Nephron (organoid): Measurements from ENCODE around the gene CD1C.

Experiments used
- H3K27ac Mint-ChIP-seq, 3 experiments: 2 replicates each; pipeline ENCODE4 v1.8.0; 2020; ENCODE audit warnings: mixed read lengths in 3 of 3, mild to moderate bottlenecking in 2 of 3, moderate library complexity in 1 of 3
- H3K27me3 Mint-ChIP-seq: 2 replicates; pipeline ENCODE4 v1.8.0; 2021; ENCODE audit warnings: low read depth, mild to moderate bottlenecking, moderate library complexity, mixed read lengths
- H3K36me3 Mint-ChIP-seq: 2 replicates; pipeline ENCODE4 v1.8.0; 2020; ENCODE audit warnings: low read depth, mixed read lengths
- H3K4me1 Mint-ChIP-seq: 2 replicates; pipeline ENCODE4 v1.8.0; 2020; ENCODE audit warnings: mixed read lengths
- H3K4me3 Mint-ChIP-seq, 3 experiments: 2 replicates each; pipeline ENCODE4 v1.8.0; 2020; ENCODE audit warnings: mild to moderate bottlenecking in 3 of 3, mixed read lengths in 3 of 3, moderate library complexity in 2 of 3
- H3K9me3 Mint-ChIP-seq: 2 replicates; pipeline ENCODE4 v1.8.0; 2020; ENCODE audit warnings: mixed read lengths
- CTCF ChIP-seq, 3 experiments: fragments of 200-600 bp; sonication (generic); IDR thresholded peaks; one replicate each; pipeline ENCODE4 v1.5.0; 2021; ENCODE audit warnings: antibody characterized with exemption in 3 of 3; ENCODE audit not compliant: unreplicated experiment in 3 of 3

CD1C gene

GRCh38 chr1:158329300-158329699 lies 39.6 kb downstream of the CD1C start:
- no peaks in the 10 kb centered on the region for H3K4me1 Mint-ChIP-seq
- no peak for TF ChIP-seq CTCF (IDR thresholded peaks at IDR 0.05; ENCODE audit: unreplicated experiment in 3 of 3)
- no peaks in the 10 kb centered on the region for H3K9me3 Mint-ChIP-seq
- H3K27me3 Mint-ChIP-seq, result no peaks in the 10 kb centered on the region
- H3K36me3 Mint-ChIP-seq, result no peaks in the 10 kb centered on the region
- no peak overlapping the region for H3K4me3 Mint-ChIP-seq
- no peak overlapping the region for H3K27ac Mint-ChIP-seq

GRCh38 chr1:158329733-158330132 lies 40.0 kb downstream of the CD1C start:
- no peaks in the 10 kb centered on the region for H3K4me1 Mint-ChIP-seq
- H3K36me3 Mint-ChIP-seq, result no peaks in the 10 kb centered on the region
- no peak for TF ChIP-seq CTCF (IDR thresholded peaks at IDR 0.05; ENCODE audit: unreplicated experiment in 3 of 3)
- H3K27ac Mint-ChIP-seq, result no peak overlapping the region
- no peaks in the 10 kb centered on the region for H3K27me3 Mint-ChIP-seq
- H3K9me3 Mint-ChIP-seq, result no peaks in the 10 kb centered on the region
- no peak overlapping the region for H3K4me3 Mint-ChIP-seq

GRCh38 chr1:158330391-158331105 lies 40.8 kb downstream of the CD1C start:
- H3K27ac Mint-ChIP-seq, result no peak overlapping the region
- no peak overlapping the region for H3K4me3 Mint-ChIP-seq
- H3K4me1 Mint-ChIP-seq, result no peaks in the 10 kb centered on the region

GRCh38 chr1:158331106-158331425 lies 41.3 kb downstream of the CD1C start:
- H3K4me3 Mint-ChIP-seq, result no peak overlapping the region
- no peaks in the 10 kb centered on the region for H3K4me1 Mint-ChIP-seq
- no peak for TF ChIP-seq CTCF (IDR thresholded peaks at IDR 0.05; ENCODE audit: unreplicated experiment in 3 of 3)
- H3K27ac Mint-ChIP-seq, result no peak overlapping the region
- H3K36me3 Mint-ChIP-seq, result no peaks in the 10 kb centered on the region
- H3K27me3 Mint-ChIP-seq, result no peaks in the 10 kb centered on the region
- H3K9me3 Mint-ChIP-seq, result no peaks in the 10 kb centered on the region

More at GRCh38 chr1:158330391-158331105, 40.8 kb downstream of the CD1C start:
- no peak for TF ChIP-seq CTCF (IDR thresholded peaks at IDR 0.05; ENCODE audit: unreplicated experiment in 3 of 3)
- Mint-ChIP-seq H3K27me3 (no peaks in the 10 kb centered on the region), H3K9me3 (no peaks in the 10 kb centered on the region), H3K36me3 (no peaks in the 10 kb centered on the region)

GRCh38 chr1:158331481-158332150 lies 41.9 kb downstream of the CD1C start, which contains the start of gene CD1B:
Gene CD1B, minus strand, starts transcription at chr1:158331531. Its CDS starts 108 bp downstream, at chr1:158331423.
- no peak for TF ChIP-seq CTCF (IDR thresholded peaks at IDR 0.05; ENCODE audit: unreplicated experiment in 3 of 3)
- H3K27me3 Mint-ChIP-seq, result no peaks in the 10 kb centered on the region

More at GRCh38 chr1:158331481-158332150, 41.9 kb downstream of the CD1C start, which contains the start of gene CD1B:
- no peaks in the 10 kb centered on the region for H3K9me3 Mint-ChIP-seq
- no peak within 1 kb of the TSS for H3K27ac Mint-ChIP-seq
- H3K4me1 Mint-ChIP-seq, result no peaks in the 10 kb centered on the region
- no peak within 1 kb of the TSS for H3K4me3 Mint-ChIP-seq
- no peaks in the 10 kb centered on the region for H3K36me3 Mint-ChIP-seq
